Articular chondrocyte of knee joint (primary cell): ENCODE results near the gene PBX3. TPM values are rescaled to one million over a fixed set of nuclear protein-coding genes. Genes with fewer than 3 reads are reported as not detected.

Experiments used
- total RNA-seq: library from RNA; depleted of rRNA; stranded (reverse); fragments of >200 nt; gene quantifications from 2 replicates; pipeline ENCODE4 v1.2.3, GENCODE V29; 2012

Gene PBX3
- total RNA-seq, result 42.5 and 55.5 TPM in 2 replicates

DNA sequence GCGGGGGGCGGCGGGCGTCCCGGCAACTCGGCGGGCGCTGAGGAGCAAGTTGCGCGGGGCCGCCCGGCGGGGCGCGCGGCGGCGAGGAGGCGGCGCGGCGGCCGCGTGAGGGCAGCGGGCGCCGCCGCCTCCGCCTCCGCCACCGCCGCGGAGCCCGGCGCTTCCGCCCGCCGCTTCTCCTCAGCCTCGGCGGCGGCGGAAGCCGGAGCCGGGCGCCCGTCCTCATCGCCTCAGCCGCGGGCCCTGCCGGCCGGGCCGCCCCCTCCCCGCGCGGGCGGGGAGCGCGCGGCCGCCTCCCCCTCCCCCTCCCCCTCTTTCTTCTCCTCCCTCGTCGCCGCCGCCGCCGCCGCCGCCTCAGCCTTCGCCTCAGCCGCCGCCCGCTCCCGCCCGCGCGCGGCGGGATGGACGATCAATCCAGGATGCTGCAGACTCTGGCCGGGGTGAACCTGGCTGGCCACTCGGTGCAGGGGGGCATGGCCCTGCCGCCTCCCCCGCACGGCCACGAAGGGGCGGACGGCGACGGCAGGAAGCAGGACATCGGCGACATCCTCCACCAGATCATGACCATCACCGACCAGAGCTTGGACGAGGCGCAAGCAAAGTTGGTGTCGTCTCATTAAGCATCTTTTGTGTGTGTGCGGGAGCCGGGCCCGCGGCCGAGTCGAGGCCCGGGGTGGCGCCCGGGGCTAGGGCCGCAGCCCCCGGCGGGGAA is at the start of gene PBX3:
PBX3 (plus strand) TSS at position 321 of the 712 bp plus-strand sequence.

DNA sequence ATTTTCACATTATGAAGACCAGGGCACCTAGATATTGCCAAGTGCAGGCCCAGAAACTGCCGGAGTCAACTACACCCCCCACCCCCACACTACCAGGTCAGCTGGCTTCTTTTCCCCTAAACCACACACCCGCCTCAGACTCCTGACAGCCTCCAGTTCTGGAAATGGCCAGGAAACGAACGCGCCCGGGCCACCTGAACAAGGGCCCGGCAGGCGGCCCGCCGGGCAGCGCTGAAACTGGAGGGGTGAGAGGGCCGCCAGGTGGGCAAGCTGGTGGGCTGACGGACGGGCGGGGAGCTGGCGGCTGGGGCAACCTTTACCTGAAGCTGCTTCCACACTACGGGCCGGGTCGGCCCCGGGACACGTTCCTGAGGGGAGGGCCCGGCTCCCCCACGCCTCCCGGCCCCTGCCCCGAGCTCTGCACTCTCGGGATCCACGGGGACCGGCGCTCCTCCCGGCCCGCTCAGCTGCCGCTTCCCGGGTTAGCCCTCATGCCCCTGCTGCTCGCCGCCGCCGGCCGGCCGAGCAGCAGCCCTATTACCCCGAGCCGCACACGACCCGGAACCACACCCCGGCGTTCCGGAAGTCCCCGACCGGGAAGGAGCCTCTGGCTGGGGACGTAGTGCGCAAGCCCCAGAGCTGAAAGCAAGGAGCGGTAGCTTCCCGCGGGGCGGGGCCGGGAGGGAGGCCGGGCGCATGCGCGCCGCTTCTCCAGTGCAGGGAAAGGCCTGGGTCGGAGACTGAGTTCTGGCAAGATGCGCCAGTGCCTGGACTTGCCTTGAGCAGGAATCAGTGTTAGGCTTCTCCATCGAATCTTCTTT is 40.3 kb upstream of the PBX3 start, which contains the start of gene MAPKAP1:
MAPKAP1 (minus strand) TSS at position 558 of the 821 bp plus-strand sequence. CDS start 34,634 bp downstream, outside the sequence.

Other genes with a start within 250 kb of the PBX3 start
- gene MAPKAP1, start 40.2 kb upstream of the PBX3 start, total RNA-seq, result 77.1 and 88.2 TPM in 2 replicates